ENCODE data around the gene OR4N2.
"Not testable (repeated sequence)": the region's sequence is repeated elsewhere in the genome, so short reads cannot be mapped to it uniquely, and the experiment has no call there.

Gene OR4N2

GRCh38 chr14:19803470-19803869, at the start of gene OR4N2:
TSS of gene OR4N2 (plus strand) at chr14:19803770. CDS start at chr14:19827449, 23,679 bp downstream.
- H4K20me1 ChIP-seq (ENCODE audit: low read depth, low read length); H3K36me3 ChIP-seq (ENCODE audit: low read length); H3K4me2 ChIP-seq (ENCODE audit: low read depth, low read length, poor library complexity, severe bottlenecking); H3K9ac ChIP-seq (ENCODE audit: low read length); H3K4me3 ChIP-seq (ENCODE audit: insufficient read depth, low read length, poor library complexity, severe bottlenecking); H2AFZ ChIP-seq (ENCODE audit: low read depth, low read length, severe bottlenecking); H3K9me2 ChIP-seq (replicated peaks; ENCODE audit: insufficient read depth, low read length); H3F3A ChIP-seq (ENCODE audit: insufficient read depth); H3K27ac ChIP-seq (ENCODE audit: low read depth, low read length); H3K79me2 ChIP-seq (ENCODE audit: insufficient read depth, low read length); H3K27me3 ChIP-seq (ENCODE audit: low read length); H3K9me3 ChIP-seq (ENCODE audit: insufficient read depth, low read length): not testable (repeated sequence)

- no peak overlapping the region for H3K9ac ChIP-seq (ENCODE audit: low read length)
- H3K4me2 ChIP-seq (ENCODE audit: low read depth, low read length, poor library complexity, severe bottlenecking), result no peak overlapping the region
- H3K79me2 ChIP-seq (ENCODE audit: insufficient read depth, low read length), result no peaks in the 10 kb centered on the region
- H3K27ac ChIP-seq (ENCODE audit: low read depth, low read length), result no peak overlapping the region
- no peak overlapping the region for H3K4me3 ChIP-seq (ENCODE audit: insufficient read depth, low read length, poor library complexity, severe bottlenecking)
- H3K36me3 ChIP-seq (ENCODE audit: low read length), result no peaks in the 10 kb centered on the region
- no peaks in the 10 kb centered on the region for H4K20me1 ChIP-seq (ENCODE audit: low read depth, low read length)
- H3K9me3 ChIP-seq (ENCODE audit: insufficient read depth, low read length), result no peaks in the 10 kb centered on the region
- H3K9me2 ChIP-seq (replicated peaks; ENCODE audit: insufficient read depth, low read length), result no peaks in the 10 kb centered on the region
- H3K27me3 ChIP-seq (ENCODE audit: low read length), result no peaks in the 10 kb centered on the region
- H3F3A ChIP-seq (ENCODE audit: insufficient read depth), result no peaks in the 10 kb centered on the region
- TF ChIP-seq CTCF (IDR thresholded peaks at IDR 0.05; ENCODE audit: insufficient read depth, low read length, poor library complexity, severe bottlenecking) (no peak), EZH2phosphoT487 (conservative IDR thresholded peaks at IDR 0.05; ENCODE audit: low read length) (no peak)
- no peak overlapping the region for H2AFZ ChIP-seq (ENCODE audit: low read depth, low read length, severe bottlenecking)
These were observed 49.4 kb upstream of the OR4N2 start for GRCh38 chr14:19754172-19754571.

- H3K27ac ChIP-seq (ENCODE audit: low read depth, low read length); H2AFZ ChIP-seq (ENCODE audit: low read depth, low read length, severe bottlenecking); H3K4me3 ChIP-seq (ENCODE audit: insufficient read depth, low read length, poor library complexity, severe bottlenecking); H4K20me1 ChIP-seq (ENCODE audit: low read depth, low read length); H3K4me2 ChIP-seq (ENCODE audit: low read depth, low read length, poor library complexity, severe bottlenecking); H3K79me2 ChIP-seq (ENCODE audit: insufficient read depth, low read length); H3F3A ChIP-seq (ENCODE audit: insufficient read depth); H3K36me3 ChIP-seq (ENCODE audit: low read length); H3K9ac ChIP-seq (ENCODE audit: low read length); H3K27me3 ChIP-seq (ENCODE audit: low read length); H3K9me2 ChIP-seq (replicated peaks; ENCODE audit: insufficient read depth, low read length); H3K9me3 ChIP-seq (ENCODE audit: insufficient read depth, low read length): not testable (repeated sequence)
These were observed 32.1 kb upstream of the OR4N2 start for GRCh38 chr14:19771491-19771890.

GRCh38 chr14:19771895-19772430, 31.6 kb upstream of the OR4N2 start:
- no peak overlapping the region for H2AFZ ChIP-seq (ENCODE audit: low read depth, low read length, severe bottlenecking)
- no peaks in the 10 kb centered on the region for H3K36me3 ChIP-seq (ENCODE audit: low read length)

GRCh38 chr14:19772454-19772853, 31.1 kb upstream of the OR4N2 start:
- H2AFZ ChIP-seq (ENCODE audit: low read depth, low read length, severe bottlenecking); H3K9me2 ChIP-seq (replicated peaks; ENCODE audit: insufficient read depth, low read length); H3K27me3 ChIP-seq (ENCODE audit: low read length); H3K9me3 ChIP-seq (ENCODE audit: insufficient read depth, low read length); H3K79me2 ChIP-seq (ENCODE audit: insufficient read depth, low read length); H3K4me3 ChIP-seq (ENCODE audit: insufficient read depth, low read length, poor library complexity, severe bottlenecking); H3F3A ChIP-seq (ENCODE audit: insufficient read depth); H3K27ac ChIP-seq (ENCODE audit: low read depth, low read length); H3K4me2 ChIP-seq (ENCODE audit: low read depth, low read length, poor library complexity, severe bottlenecking); H3K9ac ChIP-seq (ENCODE audit: low read length); H3K36me3 ChIP-seq (ENCODE audit: low read length); H4K20me1 ChIP-seq (ENCODE audit: low read depth, low read length): not testable (repeated sequence)

More at GRCh38 chr14:19771895-19772430, 31.6 kb upstream of the OR4N2 start:
- H3K9me3 ChIP-seq (ENCODE audit: insufficient read depth, low read length), result 0 out of 2 replicates have a peak, but pooled peaks cover 3% of the 10 kb centered on the region
- no peak for TF ChIP-seq EZH2phosphoT487 (conservative IDR thresholded peaks at IDR 0.05; ENCODE audit: low read length)
- no peak for TF ChIP-seq CTCF (IDR thresholded peaks at IDR 0.05; ENCODE audit: insufficient read depth, low read length, poor library complexity, severe bottlenecking)
- no peaks in the 10 kb centered on the region for H3K27me3 ChIP-seq (ENCODE audit: low read length)
- H4K20me1 ChIP-seq (ENCODE audit: low read depth, low read length), result no peaks in the 10 kb centered on the region
- H3K4me3 ChIP-seq (ENCODE audit: insufficient read depth, low read length, poor library complexity, severe bottlenecking), result no peak overlapping the region
- H3K9ac ChIP-seq (ENCODE audit: low read length), result no peak overlapping the region
- H3K79me2 ChIP-seq (ENCODE audit: insufficient read depth, low read length), result no peaks in the 10 kb centered on the region
- H3F3A ChIP-seq (ENCODE audit: insufficient read depth), result no peaks in the 10 kb centered on the region
- H3K27ac ChIP-seq (ENCODE audit: low read depth, low read length), result no peak overlapping the region
- H3K4me2 ChIP-seq (ENCODE audit: low read depth, low read length, poor library complexity, severe bottlenecking), result no peak overlapping the region
- H3K9me2 ChIP-seq (replicated peaks; ENCODE audit: insufficient read depth, low read length), result no peaks in the 10 kb centered on the region

GRCh38 chr14:19773204-19773603, 30.4 kb upstream of the OR4N2 start, which contains the start of gene OR4M1:
TSS of gene OR4M1 (plus strand) at chr14:19773504. CDS start at chr14:19780323, 6,819 bp downstream.
- not testable (repeated sequence) for H3K27ac ChIP-seq (ENCODE audit: low read depth, low read length); H3K79me2 ChIP-seq (ENCODE audit: insufficient read depth, low read length); H3K36me3 ChIP-seq (ENCODE audit: low read length); H3F3A ChIP-seq (ENCODE audit: insufficient read depth); H3K9me2 ChIP-seq (replicated peaks; ENCODE audit: insufficient read depth, low read length); H3K4me3 ChIP-seq (ENCODE audit: insufficient read depth, low read length, poor library complexity, severe bottlenecking); H3K4me2 ChIP-seq (ENCODE audit: low read depth, low read length, poor library complexity, severe bottlenecking); H3K9ac ChIP-seq (ENCODE audit: low read length); H3K9me3 ChIP-seq (ENCODE audit: insufficient read depth, low read length); H4K20me1 ChIP-seq (ENCODE audit: low read depth, low read length); H3K27me3 ChIP-seq (ENCODE audit: low read length); H2AFZ ChIP-seq (ENCODE audit: low read depth, low read length, severe bottlenecking)
